ENCODE results near the gene SLX9. TPM values are rescaled to one million over a fixed set of nuclear protein-coding genes. Genes with fewer than 3 reads are reported as not detected.

The SLX9 gene
- total RNA-seq (2014; rRNA removed; shearing (Covaris generic)) (25.6 and 34.3 TPM in 2 replicates), polyA plus RNA-seq (2016; fragmentation: Nextera tagmentation; extraction: Ambion mirVana) (34.4 and 35.8 TPM in 2 replicates)

DNA sequence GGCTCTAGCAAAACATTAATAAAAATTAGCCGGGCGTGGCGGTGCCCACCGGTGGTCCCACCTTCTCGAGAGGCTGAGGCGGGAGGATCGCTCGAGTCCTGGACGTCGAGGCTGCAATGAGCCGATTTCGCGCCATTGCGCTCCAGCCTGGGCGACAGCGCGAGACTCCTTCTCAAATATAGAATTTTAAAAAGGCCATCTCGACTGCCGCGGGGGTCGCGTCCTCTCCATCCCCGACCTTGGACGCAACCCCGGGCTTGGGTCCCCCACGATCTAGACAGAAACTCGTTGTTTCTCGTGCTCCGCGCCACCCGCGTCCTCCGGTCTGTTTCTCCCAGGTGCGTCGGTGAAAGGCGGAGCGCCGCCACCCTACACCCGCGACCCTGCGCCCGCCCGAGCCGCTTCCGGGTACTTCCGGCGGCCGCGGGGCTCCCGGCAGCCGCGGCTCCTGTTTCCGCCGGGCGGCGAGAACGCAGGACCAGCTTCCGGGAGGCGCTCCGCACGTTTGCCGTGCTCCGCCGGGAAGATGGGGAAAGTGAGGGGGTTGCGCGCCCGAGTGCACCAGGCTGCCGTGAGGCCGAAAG is at the start of gene SLX9:
SLX9 (plus strand) TSS at position 498 of the 584 bp plus-strand sequence; CDS start at position 527, 29 bp downstream.
- 1% methylated on average over 65 to 69 of the region's 69 CpGs for WGBS, 2 experiments (ENCODE audit: low coverage in 1 of 2, low lambda C conversion rate in 2 of 2, missing lambda C conversion rate in 2 of 2)
- in situ Hi-C loops (cut with MboI) = loop anchor here (10.0 to 25.0 kb wide), 2 partner anchors 135 to 427 kb away; partner anchors contain the start of gene UBE2G2
- peak; percentile 91 for DNase-seq

DNA sequence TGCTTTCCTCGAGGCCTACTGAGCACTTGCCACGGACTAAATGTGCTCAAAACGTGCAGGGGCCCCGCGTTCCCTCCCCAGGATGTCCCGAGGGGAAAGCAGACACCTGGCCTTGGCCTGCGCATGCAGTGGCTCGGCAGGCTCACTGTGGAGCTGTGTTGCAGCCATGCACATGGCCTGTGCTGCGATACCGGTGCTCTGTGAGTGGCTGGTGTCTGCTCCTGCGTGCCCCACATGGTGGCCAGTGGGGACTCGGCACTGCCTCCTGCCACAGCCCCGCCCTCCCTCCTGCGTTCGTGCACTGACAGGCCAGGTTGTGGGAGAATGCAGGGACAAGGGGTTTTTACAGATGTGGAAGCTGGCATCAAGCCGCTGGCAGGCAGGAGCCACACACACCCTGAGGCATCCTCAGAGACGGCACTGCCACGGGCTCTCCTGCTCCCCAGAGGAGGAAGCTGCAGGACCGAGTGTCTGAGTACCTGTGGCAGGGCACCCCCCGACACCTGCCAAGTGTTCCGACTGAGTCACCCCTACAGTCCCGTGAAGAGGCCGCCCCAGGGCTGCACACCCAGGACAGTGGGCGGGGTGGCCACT is 49.4 kb upstream of the SLX9 start:
- Histone ChIP-seq H3K9ac (no peak overlapping the region), H3K79me2 (ENCODE audit: insufficient read depth) (no peaks in the 10 kb centered on the region), H3K27me3 (replicated peaks; ENCODE audit: insufficient read depth) (no peaks in the 10 kb centered on the region), H3F3A (ENCODE audit: insufficient read depth) (no peaks in the 10 kb centered on the region), H3K4me1 (ENCODE audit: insufficient read depth) (no peaks in the 10 kb centered on the region), H3K9me2 (ENCODE audit: insufficient read depth) (no peaks in the 10 kb centered on the region), H3K9me3 (ENCODE audit: low read depth) (no peaks in the 10 kb centered on the region), H3K4me3 (no peak overlapping the region), H3K4me2 (ENCODE audit: unreplicated experiment) (no peak overlapping the region), H2AFZ (no peak overlapping the region), H3K27ac (no peak overlapping the region), H3K36me3 (ENCODE audit: low read depth) (no peaks in the 10 kb centered on the region), H4K20me1 (ENCODE audit: insufficient read depth) (no peaks in the 10 kb centered on the region)
- in situ Hi-C loops (cut with MboI) = no loop called here
- TF ChIP-seq EZH2 (IDR thresholded peaks at IDR 0.05; ENCODE audit: insufficient read depth, poor library complexity, severe bottlenecking) (no peak), EZH2phosphoT487 (IDR thresholded peaks at IDR 0.05; ENCODE audit: insufficient read depth, low read depth) (no peak)
- no peak for DNase-seq
- 66 to 68% methylated on average over 24 of the region's 24 CpGs for WGBS, 2 experiments (ENCODE audit: low coverage in 1 of 2, low lambda C conversion rate in 2 of 2, missing lambda C conversion rate in 2 of 2)

More for the DNA sequence above, at the start of gene SLX9:
- Histone ChIP-seq H3K79me2 (ENCODE audit: insufficient read depth) (peaks cover 54% of the 10 kb centered on the region), H3K4me3 (peak within 1 kb of the TSS; percentile 79), H3K9ac (peak within 1 kb of the TSS; percentile 83), H4K20me1 (ENCODE audit: insufficient read depth) (no peaks in the 10 kb centered on the region), H3K4me1 (ENCODE audit: insufficient read depth) (peaks cover 15% of the 10 kb centered on the region), H3K27ac (peak within 1 kb of the TSS; percentile 33), H2AFZ (peak within 1 kb of the TSS; percentile 86), H3K27me3 (replicated peaks; ENCODE audit: insufficient read depth) (no peaks in the 10 kb centered on the region), H3K9me2 (ENCODE audit: insufficient read depth) (no peaks in the 10 kb centered on the region), H3K4me2 (ENCODE audit: unreplicated experiment) (peak within 1 kb of the TSS; percentile 89), H3K36me3 (ENCODE audit: low read depth) (no peaks in the 10 kb centered on the region), H3F3A (ENCODE audit: insufficient read depth) (no peaks in the 10 kb centered on the region), H3K9me3 (ENCODE audit: low read depth) (no peaks in the 10 kb centered on the region)
- no peak for TF ChIP-seq EZH2 (IDR thresholded peaks at IDR 0.05; ENCODE audit: insufficient read depth, poor library complexity, severe bottlenecking)
- TF ChIP-seq EZH2phosphoT487 (IDR thresholded peaks at IDR 0.05; ENCODE audit: insufficient read depth, low read depth) = no peak

- no peaks in the 10 kb centered on the region for H4K20me1 ChIP-seq (ENCODE audit: insufficient read depth)
- H3K4me3 ChIP-seq = no peak overlapping the region
- WGBS, 2 experiments (ENCODE audit: low coverage in 1 of 2, low lambda C conversion rate in 2 of 2, missing lambda C conversion rate in 2 of 2) = 78 to 85% methylated on average over 9 of the region's 9 CpGs
- no peak overlapping the region for H2AFZ ChIP-seq
- in situ Hi-C loops (cut with MboI) = no loop called here
- no peaks in the 10 kb centered on the region for H3K79me2 ChIP-seq (ENCODE audit: insufficient read depth)
- H3K9me3 ChIP-seq (ENCODE audit: low read depth) = no peaks in the 10 kb centered on the region
- no peaks in the 10 kb centered on the region for H3K27me3 ChIP-seq (replicated peaks; ENCODE audit: insufficient read depth)
- no peak for DNase-seq
- no peak overlapping the region for H3K9ac ChIP-seq
- no peaks in the 10 kb centered on the region for H3K4me1 ChIP-seq (ENCODE audit: insufficient read depth)
- H3K27ac ChIP-seq = no peak overlapping the region
- no peaks in the 10 kb centered on the region for H3K36me3 ChIP-seq (ENCODE audit: low read depth)
- H3K4me2 ChIP-seq (ENCODE audit: unreplicated experiment) = no peak overlapping the region
- no peaks in the 10 kb centered on the region for H3F3A ChIP-seq (ENCODE audit: insufficient read depth)
- TF ChIP-seq EZH2 (IDR thresholded peaks at IDR 0.05; ENCODE audit: insufficient read depth, poor library complexity, severe bottlenecking) = no peak
- no peaks in the 10 kb centered on the region for H3K9me2 ChIP-seq (ENCODE audit: insufficient read depth)
These were observed 48.8 kb upstream of the SLX9 start for GRCh38 chr21:44890961-44891541.

DNA sequence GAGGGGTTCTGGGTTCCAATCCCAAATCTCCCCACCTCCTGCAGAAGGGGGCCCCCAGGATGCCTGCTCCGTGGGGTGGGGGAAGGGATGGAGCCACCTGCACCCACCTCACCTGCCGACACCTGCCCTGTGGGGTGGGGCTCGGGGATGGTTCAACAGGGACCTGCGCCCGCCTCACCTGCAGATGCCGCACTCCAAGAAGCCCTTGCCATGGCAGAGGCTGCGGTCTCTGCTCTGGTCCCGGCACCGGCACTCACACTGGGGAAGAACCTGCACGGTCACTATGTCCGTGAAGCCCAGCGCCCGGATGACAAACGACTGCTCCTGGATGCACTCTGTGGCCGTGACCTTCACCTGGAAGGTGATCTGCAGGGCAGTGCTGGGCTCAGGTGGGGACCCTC is 48.2 kb upstream of the SLX9 start:
- TF ChIP-seq EZH2phosphoT487 (IDR thresholded peaks at IDR 0.05; ENCODE audit: insufficient read depth, low read depth) = no peak
- no peak for TF ChIP-seq EZH2 (IDR thresholded peaks at IDR 0.05; ENCODE audit: insufficient read depth, poor library complexity, severe bottlenecking)
- H3K27ac ChIP-seq = no peak overlapping the region
- DNase-seq = no peak
- H3K79me2 ChIP-seq (ENCODE audit: insufficient read depth) = no peaks in the 10 kb centered on the region
- no peak overlapping the region for H3K4me2 ChIP-seq (ENCODE audit: unreplicated experiment)
- H3K36me3 ChIP-seq (ENCODE audit: low read depth) = no peaks in the 10 kb centered on the region
- no peaks in the 10 kb centered on the region for H3K9me3 ChIP-seq (ENCODE audit: low read depth)
- H3F3A ChIP-seq (ENCODE audit: insufficient read depth) = no peaks in the 10 kb centered on the region
- H4K20me1 ChIP-seq (ENCODE audit: insufficient read depth) = no peaks in the 10 kb centered on the region
- in situ Hi-C loops (cut with MboI) = no loop called here
- H3K4me1 ChIP-seq (ENCODE audit: insufficient read depth) = no peaks in the 10 kb centered on the region
- no peaks in the 10 kb centered on the region for H3K9me2 ChIP-seq (ENCODE audit: insufficient read depth)
- H2AFZ ChIP-seq = no peak overlapping the region
- no peak overlapping the region for H3K4me3 ChIP-seq
- H3K27me3 ChIP-seq (replicated peaks; ENCODE audit: insufficient read depth) = no peaks in the 10 kb centered on the region
- WGBS, 2 experiments (ENCODE audit: low coverage in 1 of 2, low lambda C conversion rate in 2 of 2, missing lambda C conversion rate in 2 of 2) = 79 to 80% methylated on average over 13 to 14 of the region's 15 CpGs
- H3K9ac ChIP-seq = no peak overlapping the region

Data from GM23248 (cell line).